HepG2 (cell line): ENCODE measurements around the gene NME8. TPM values are rescaled to one million over a fixed set of nuclear protein-coding genes. Genes with fewer than 3 reads are reported as not detected.

Source experiments
- ATAC-seq: fragments of 200-7000 bp; cut with Tn5 transposase; 3 replicates; pipeline ENCODE4 v1.9.1; 2020; ENCODE audit warnings: mild to moderate bottlenecking, moderate library complexity
- BruUV-seq: library from RNA; stranded (reverse); fragments of 400-500 nt; replicated peaks from 2 replicates; lab custom pipeline; 2021; lab: Mats Ljungman, UMichigan
- CTCF ChIA-PET: fragments of 300-600 bp; formaldehyde crosslinking; extraction: SDS; loops from one replicate; lab custom pipeline; 2021; ENCODE audit warnings: low total read pairs, inconsistent platforms, low intra/inter-chr PET ratio; lab: Yijun Ruan, JAX
- POLR2A ChIA-PET: fragments of 350-600 bp; sonication (Branson Sonifier 250); formaldehyde crosslinking; loops from one replicate; lab custom pipeline; 2020; ENCODE audit warnings: antibody characterized with exemption, inconsistent platforms; lab: Yijun Ruan, JAX
- DNase-seq: peaks from one replicate; pipeline ENCODE4 v3.0.0-alpha.2; 2015; ENCODE audit warnings: low spot score
- FAIRE-seq: peaks from 3 replicates; lab custom pipeline; 2011; peaks lifted over from hg19 to GRCh38; lab: Jason Lieb, UNC
- H2AFZ ChIP-seq: one replicate; pipeline ENCODE4 v1.6.1; 2011; ENCODE audit warnings: low read length, inconsistent platforms
- H3K27ac ChIP-seq: fragments of 300-600 bp; 3 replicates; pipeline ENCODE4 v1.8.0; 2011; ENCODE audit warnings: mixed run types, mild to moderate bottlenecking, mixed read lengths, low read length, inconsistent platforms; ENCODE audit not compliant: insufficient read depth; ENCODE audit errors: extremely low read length
- H3K27me3 ChIP-seq, 2 experiments: fragments of 200-600 bp in 1 of 2; 2 replicates in 1 of 2; 3 replicates in 1 of 2; pipeline versions ENCODE4 v1.6.0 to v1.8.0; 2011; ENCODE audit warnings: low read length in 2 of 2, mild to moderate bottlenecking in 2 of 2, moderate library complexity in 2 of 2, inconsistent platforms in 1 of 2; ENCODE audit not compliant: insufficient read depth in 2 of 2, control insufficient read depth in 1 of 2
- H3K36me3 ChIP-seq, 2 experiments: fragments of 200-600 bp in 1 of 2; replicated peaks in 1 of 2; 2 replicates in 1 of 2; 3 replicates in 1 of 2; pipeline versions ENCODE4 v1.5.1 to v1.8.0; 2011; ENCODE audit warnings: low read length in 2 of 2, inconsistent platforms in 1 of 2; ENCODE audit not compliant: insufficient read depth in 2 of 2, control insufficient read depth in 1 of 2
- H3K4me1 ChIP-seq: 2 replicates; pipeline ENCODE4 v1.5.1; 2012; ENCODE audit warnings: low read length, inconsistent platforms; ENCODE audit not compliant: insufficient read depth
- H3K4me2 ChIP-seq: 2 replicates; pipeline ENCODE4 v1.6.0; 2011; ENCODE audit warnings: low read depth, low read length, inconsistent platforms
- H3K4me3 ChIP-seq, 3 experiments: fragments of 200-600 bp in 1 of 3; sonication (generic), shearing (Covaris generic) in 1 of 3; replicated peaks in 1 of 3; 2 replicates each; pipeline ENCODE4 v1.5.1; 2011 to 2016; ENCODE audit warnings: low read length in 3 of 3, inconsistent platforms in 2 of 3, low read depth in 2 of 3, mild to moderate bottlenecking in 2 of 3, control low read depth in 1 of 3, mixed read lengths in 1 of 3; ENCODE audit not compliant: insufficient read depth in 1 of 3
- H3K79me2 ChIP-seq: one replicate; pipeline ENCODE4 v1.6.1; 2011; ENCODE audit warnings: low read length, inconsistent platforms; ENCODE audit not compliant: insufficient read depth
- H3K9ac ChIP-seq: 2 replicates; pipeline ENCODE4 v1.6.0; 2011; ENCODE audit warnings: mild to moderate bottlenecking, low read depth, low read length, inconsistent platforms; ENCODE audit not compliant: insufficient read depth
- H3K9me3 ChIP-seq: 2 replicates; pipeline ENCODE4 v1.5.1; 2012; ENCODE audit warnings: mild to moderate bottlenecking, low read length
- H4K20me1 ChIP-seq: 2 replicates; pipeline ENCODE4 v1.6.0; 2011; ENCODE audit warnings: inconsistent platforms, mild to moderate bottlenecking, low read length, moderate library complexity; ENCODE audit not compliant: insufficient read depth
- ELF4 ChIP-seq: sonication (generic); formaldehyde crosslinking; IDR thresholded peaks from 2 replicates; pipeline ENCODE4 v1.5.0; 2020; ENCODE audit warnings: missing genetic modification reagents, mild to moderate bottlenecking, moderate library complexity, borderline replicate concordance
- MAFF ChIP-seq: IDR thresholded peaks from 2 replicates; pipeline ENCODE4 v1.6.1; 2011; ENCODE audit warnings: low read depth, low read length, improper control_type of control experiment
- MAFG ChIP-seq: sonication (generic); formaldehyde crosslinking; IDR thresholded peaks from 2 replicates; pipeline ENCODE4 v1.5.1; 2020; ENCODE audit warnings: mild to moderate bottlenecking, missing genetic modification reagents
- MAFK ChIP-seq, 2 experiments: IDR thresholded peaks in 1 of 2; conservative IDR thresholded peaks in 1 of 2; 2 replicates each; pipeline ENCODE4 v1.6.1; 2011; ENCODE audit warnings: improper control_type of control experiment in 2 of 2, low read length in 2 of 2
- NCOA1 ChIP-seq: sonication (generic); formaldehyde crosslinking; IDR thresholded peaks from 2 replicates; pipeline ENCODE4 v1.9.0; 2021; ENCODE audit warnings: missing genetic modification reagents
- NFE2 ChIP-seq: sonication (generic); formaldehyde crosslinking; IDR thresholded peaks from 2 replicates; pipeline ENCODE4 v1.4.0; 2020; ENCODE audit warnings: missing genetic modification reagents
- NFE2L2 ChIP-seq: fragments of 150-350 bp; IDR thresholded peaks from 2 replicates; pipeline ENCODE4 v1.6.1; 2014; ENCODE audit warnings: low read length
- RARA ChIP-seq: IDR thresholded peaks from 2 replicates; pipeline ENCODE4 v1.6.1; 2016; ENCODE audit warnings: missing genetic modification reagents, missing compliant biosample characterization
- RCOR2 ChIP-seq: IDR thresholded peaks from 2 replicates; pipeline ENCODE4 v1.6.1; 2016; ENCODE audit warnings: missing biosample characterization, missing genetic modification reagents
- SRSF1 ChIP-seq: fragments of 200-400 bp; formaldehyde crosslinking; optimal IDR thresholded peaks from 2 replicates; pipeline ENCODE3; 2017; ENCODE audit warnings: mild to moderate bottlenecking, low read depth, low read length, moderate library complexity
- TEAD3 ChIP-seq: optimal IDR thresholded peaks from 2 replicates; pipeline ENCODE3; 2016; ENCODE audit warnings: borderline replicate concordance
- ZFP37 ChIP-seq: sonication (generic); formaldehyde crosslinking; IDR thresholded peaks from 2 replicates; pipeline ENCODE4 v1.4.0; 2020; ENCODE audit warnings: missing genetic modification reagents, borderline replicate concordance
- ZNF34 ChIP-seq: sonication (generic); formaldehyde crosslinking; IDR thresholded peaks from 2 replicates; pipeline ENCODE4 v1.4.0; 2020; ENCODE audit warnings: mild to moderate bottlenecking, missing genetic modification reagents, borderline replicate concordance
- ZNF431 ChIP-seq: sonication (generic); formaldehyde crosslinking; IDR thresholded peaks from 2 replicates; pipeline ENCODE4 v1.9.0; 2022; ENCODE audit warnings: missing genetic modification reagents, low read depth, mild to moderate bottlenecking, borderline replicate concordance
- ZNF558 ChIP-seq: sonication (generic); formaldehyde crosslinking; IDR thresholded peaks from 2 replicates; pipeline ENCODE4 v1.9.0; 2022; ENCODE audit warnings: mild to moderate bottlenecking, missing genetic modification reagents, borderline replicate concordance
- ZNF644 ChIP-seq: IDR thresholded peaks from 2 replicates; pipeline ENCODE4 v1.6.1; 2016; ENCODE audit warnings: low read depth
- WGBS: methylation state at CpG from one replicate; pipeline ENCODE4 v1.1.6; 2017; ENCODE audit warnings: low lambda C conversion rate; 5-methylcytosine and 5-hydroxymethylcytosine counted together
- in situ Hi-C: cut with HindIII; loops from 2 replicates; pipeline ENCODE4 v1.10.0; 2017; ENCODE audit warnings: low pct_unique_long_range_greater_than_20kb; ENCODE audit not compliant: extremely low pct_ligation_motif_present
- intact Hi-C: fragments of 100-400 bp; cut with micrococcal nuclease; formaldehyde crosslinking; loops from one replicate; pipeline ENCODE4 v1.10.0; 2022; ENCODE audit not compliant: unreplicated experiment
- polyA plus RNA-seq, 8 experiments: library from polyadenylated mRNA; depleted of rRNA in 3 of 8; stranded (reverse) in 7 of 8; unstranded in 1 of 8; fragments of >200 nt; fragmentation: Illumina TruSeq in 4 of 8; extraction: Trizol in 4 of 8; gene quantifications; 2 replicates each; pipeline versions ENCODE4 v1.2.1 to v1.2.3, GENCODE V29; 2011 to 2016; ENCODE audit warnings: low read depth in 4 of 8, missing spikeins in 1 of 8, mixed read lengths in 1 of 8; ENCODE audit not compliant: insufficient read depth in 1 of 8
- total RNA-seq, 5 experiments: library from RNA; depleted of rRNA; stranded (reverse); fragments of >200 nt; fragmentation: Illumina TruSeq; extraction: Trizol; gene quantifications; 2 replicates each; pipeline ENCODE4 v1.2.3, GENCODE V29; 2016; ENCODE audit warnings: low read depth in 1 of 5
- TF ChIP-seq, protein P1 (sequence below): sonication (generic); formaldehyde crosslinking; IDR thresholded peaks from 2 replicates; pipeline ENCODE4 v1.5.0; 2020; ENCODE audit warnings: missing genetic modification reagents
- TF ChIP-seq, protein P2 (sequence below): sonication (generic); formaldehyde crosslinking; IDR thresholded peaks from 2 replicates; pipeline ENCODE4 v1.8.0; 2022; ENCODE audit warnings: mild to moderate bottlenecking, missing genetic modification reagents, borderline replicate concordance
- TF ChIP-seq, protein P3 (sequence below): sonication (generic); formaldehyde crosslinking; IDR thresholded peaks from 2 replicates; pipeline ENCODE4 v1.5.0; 2020; ENCODE audit warnings: mild to moderate bottlenecking, missing genetic modification reagents, moderate library complexity

Gene NME8
- total and polyA plus RNA-seq, 2 of the 13 experiments (the other 11 are each of a cell fraction or from before 2014, with no cell fraction given): not detected

DNA sequence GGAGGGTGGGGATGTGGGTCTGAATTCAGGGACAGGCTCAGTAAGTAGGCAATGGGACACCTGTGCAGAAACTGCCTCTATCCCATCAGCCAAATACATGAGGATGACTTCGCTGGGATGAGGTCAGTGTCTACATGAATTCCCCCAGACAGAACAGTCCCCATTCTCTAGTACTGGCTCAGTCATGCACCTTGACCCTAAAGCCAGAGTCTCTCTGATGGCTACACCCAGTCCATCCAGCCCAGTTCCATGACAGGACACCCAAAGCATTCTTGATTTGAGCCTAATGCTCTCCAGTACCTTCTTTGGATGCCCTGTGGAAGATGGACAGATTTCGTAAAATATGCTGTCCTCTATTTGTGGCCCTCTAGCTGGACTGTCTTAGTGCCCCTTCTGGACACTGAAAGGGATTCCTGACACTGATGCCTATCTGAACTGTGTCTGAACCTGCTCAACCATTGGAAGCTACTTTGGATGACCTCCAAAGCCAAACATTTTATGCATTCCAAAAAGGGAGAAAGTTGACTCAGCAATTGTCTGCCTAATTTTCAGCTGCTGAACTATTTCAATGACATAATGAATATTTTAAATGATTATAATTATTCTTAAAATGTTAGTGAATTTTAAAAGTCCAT, 53.6 kb downstream of the NME8 start:
- BruUV-seq: no TSS peak
- H3K9ac ChIP-seq: no peak overlapping the region
- H3K4me3 ChIP-seq: no peak overlapping the region
- intact Hi-C loops: loop anchor here (1.0 to 5.0 kb wide), 5 partner anchors 15 to 435 kb away; partner anchors contain the start of gene SFRP4
- ChIA-PET POLR2A (interaction anchor here (1.5 to 2.5 kb wide), 2 partner anchors 15 to 276 kb away, joined by 6 to 16 read pairs; partner anchors contain the start of genes SFRP4 and STARD3NL), CTCF (interaction anchor here (1.2 to 3.1 kb wide), 4 partner anchors 15 to 434 kb away, joined by 5 to 53 read pairs (median 9); partner anchors contain the start of gene SFRP4)
- in situ Hi-C loops: loop anchor here (5.0 to 25.0 kb wide), 3 partner anchors 203 to 435 kb away; no protein-coding TSS in a partner anchor
- peak; percentile 75 for DNase-seq
- peak; percentile 41 for TF ChIP-seq TEAD3 (CRISPR knock-in tag)
- TF ChIP-seq MAFK (conservative IDR thresholded peaks at IDR 0.05 in 1 of 2, IDR thresholded peaks at IDR 0.05 in 1 of 2; ENCODE audit: low read length in 2 of 2): peak; percentile 98
- no peak for TF ChIP-seq ZNF431 (CRISPR knock-in tag)
- TF ChIP-seq RARA (CRISPR knock-in tag): peak; percentile 69
- TF ChIP-seq, protein P1, sequence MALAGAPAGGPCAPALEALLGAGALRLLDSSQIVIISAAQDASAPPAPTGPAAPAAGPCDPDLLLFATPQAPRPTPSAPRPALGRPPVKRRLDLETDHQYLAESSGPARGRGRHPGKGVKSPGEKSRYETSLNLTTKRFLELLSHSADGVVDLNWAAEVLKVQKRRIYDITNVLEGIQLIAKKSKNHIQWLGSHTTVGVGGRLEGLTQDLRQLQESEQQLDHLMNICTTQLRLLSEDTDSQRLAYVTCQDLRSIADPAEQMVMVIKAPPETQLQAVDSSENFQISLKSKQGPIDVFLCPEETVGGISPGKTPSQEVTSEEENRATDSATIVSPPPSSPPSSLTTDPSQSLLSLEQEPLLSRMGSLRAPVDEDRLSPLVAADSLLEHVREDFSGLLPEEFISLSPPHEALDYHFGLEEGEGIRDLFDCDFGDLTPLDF (CRISPR knock-in tag): no peak
- TF ChIP-seq, protein P2, sequence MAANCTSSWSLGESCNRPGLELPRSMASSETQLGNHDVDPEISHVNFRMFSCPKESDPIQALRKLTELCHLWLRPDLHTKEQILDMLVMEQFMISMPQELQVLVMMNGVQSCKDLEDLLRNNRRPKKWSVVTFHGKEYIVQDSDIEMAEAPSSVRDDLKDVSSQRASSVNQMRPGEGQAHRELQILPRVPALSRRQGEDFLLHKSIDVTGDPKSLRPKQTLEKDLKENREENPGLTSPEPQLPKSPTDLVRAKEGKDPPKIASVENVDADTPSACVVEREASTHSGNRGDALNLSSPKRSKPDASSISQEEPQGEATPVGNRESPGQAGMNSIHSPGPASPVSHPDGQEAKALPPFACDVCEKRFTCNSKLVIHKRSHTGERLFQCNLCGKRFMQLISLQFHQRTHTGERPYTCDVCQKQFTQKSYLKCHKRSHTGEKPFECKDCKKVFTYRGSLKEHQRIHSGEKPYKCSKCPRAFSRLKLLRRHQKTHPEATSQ: no peak
- TF ChIP-seq NFE2 (CRISPR knock-in tag): peak; percentile 30; the same call in 1 of the 2 replicates
- no peak for TF ChIP-seq ELF4 (CRISPR knock-in tag)
- no peak for TF ChIP-seq ZNF34 (CRISPR knock-in tag)
- peak; percentile 61; the same call in 1 of the 2 replicates for TF ChIP-seq ZNF644 (CRISPR knock-in tag)
- no peak for TF ChIP-seq SRSF1
- no peak for TF ChIP-seq RCOR2 (CRISPR knock-in tag)
- TF ChIP-seq MAFG: 0 out of 2 replicates have a peak, but pooled peaks have one; percentile 52
- TF ChIP-seq ZNF558 (CRISPR knock-in tag): no peak
- no peak for TF ChIP-seq ZFP37 (CRISPR knock-in tag)
- peak; percentile 98 for TF ChIP-seq MAFF
- no peak for TF ChIP-seq NCOA1 (CRISPR knock-in tag)
- peak; percentile 97 for TF ChIP-seq NFE2L2
- TF ChIP-seq, protein P3, sequence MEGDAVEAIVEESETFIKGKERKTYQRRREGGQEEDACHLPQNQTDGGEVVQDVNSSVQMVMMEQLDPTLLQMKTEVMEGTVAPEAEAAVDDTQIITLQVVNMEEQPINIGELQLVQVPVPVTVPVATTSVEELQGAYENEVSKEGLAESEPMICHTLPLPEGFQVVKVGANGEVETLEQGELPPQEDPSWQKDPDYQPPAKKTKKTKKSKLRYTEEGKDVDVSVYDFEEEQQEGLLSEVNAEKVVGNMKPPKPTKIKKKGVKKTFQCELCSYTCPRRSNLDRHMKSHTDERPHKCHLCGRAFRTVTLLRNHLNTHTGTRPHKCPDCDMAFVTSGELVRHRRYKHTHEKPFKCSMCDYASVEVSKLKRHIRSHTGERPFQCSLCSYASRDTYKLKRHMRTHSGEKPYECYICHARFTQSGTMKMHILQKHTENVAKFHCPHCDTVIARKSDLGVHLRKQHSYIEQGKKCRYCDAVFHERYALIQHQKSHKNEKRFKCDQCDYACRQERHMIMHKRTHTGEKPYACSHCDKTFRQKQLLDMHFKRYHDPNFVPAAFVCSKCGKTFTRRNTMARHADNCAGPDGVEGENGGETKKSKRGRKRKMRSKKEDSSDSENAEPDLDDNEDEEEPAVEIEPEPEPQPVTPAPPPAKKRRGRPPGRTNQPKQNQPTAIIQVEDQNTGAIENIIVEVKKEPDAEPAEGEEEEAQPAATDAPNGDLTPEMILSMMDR: no peak
- no peaks in the 10 kb centered on the region for H3K79me2 ChIP-seq
- no peak overlapping the region for H3K27ac ChIP-seq
- no peaks in the 10 kb centered on the region; a peak in 1 of 5 replicates for H3K36me3 ChIP-seq
- H3K27me3 ChIP-seq: no peaks in the 10 kb centered on the region
- H4K20me1 ChIP-seq: no peaks in the 10 kb centered on the region
- peaks cover 29% of the 10 kb centered on the region for H3K4me1 ChIP-seq
- peak; percentile 30 for FAIRE-seq
- no peak overlapping the region for H2AFZ ChIP-seq
- H3K9me3 ChIP-seq: no peaks in the 10 kb centered on the region
- peak overlapping the region; percentile 19 for H3K4me2 ChIP-seq
- WGBS: 23% methylated on average over 1 of the region's 2 CpGs
- peak; percentile 91 for ATAC-seq
